Activated CD8-positive, alpha-beta T cell treated with anti-CD3 and anti-CD28 coated beads for 36 hours (primary cell): ENCODE data around the gene RASGRF2. TPM values are rescaled to one million over a fixed set of nuclear protein-coding genes. Genes with fewer than 3 reads are reported as not detected.

ENCODE experiments used
- ATAC-seq: fragments of 200-7000 bp; cut with Tn5 transposase; one replicate; pipeline ENCODE4 v1.10.0; 2021; ENCODE audit warnings: mild to moderate bottlenecking, moderate library complexity
- CTCF ChIA-PET: fragments of 350-600 bp; sonication (Branson Sonifier 250); formaldehyde crosslinking; loops from one replicate; lab custom pipeline; 2021; ENCODE audit warnings: antibody characterized with exemption; lab: Charles Lee
- POLR2A ChIA-PET: fragments of 350-600 bp; sonication (Branson Sonifier 250); formaldehyde crosslinking; loops from one replicate; lab custom pipeline; 2021; ENCODE audit warnings: antibody characterized with exemption; lab: Charles Lee
- DNase-seq: peaks from one replicate; pipeline ENCODE4 v3.0.0-alpha.2; 2020
- H3K27ac Mint-ChIP-seq: one replicate; pipeline ENCODE4 v1.8.0; 2021; ENCODE audit warnings: mild to moderate bottlenecking, mixed read lengths
- H3K27me3 Mint-ChIP-seq: one replicate; pipeline ENCODE4 v1.8.0; 2021; ENCODE audit warnings: mixed read lengths
- H3K36me3 Mint-ChIP-seq: one replicate; pipeline ENCODE4 v1.8.0; 2021; ENCODE audit warnings: low read depth, mixed read lengths
- H3K4me1 Mint-ChIP-seq: one replicate; pipeline ENCODE4 v1.8.0; 2021; ENCODE audit warnings: low read depth, mixed read lengths
- H3K4me3 Mint-ChIP-seq: one replicate; pipeline ENCODE4 v1.8.0; 2021; ENCODE audit warnings: mild to moderate bottlenecking, moderate library complexity, mixed read lengths
- H3K9me3 Mint-ChIP-seq: one replicate; pipeline ENCODE4 v1.8.0; 2021; ENCODE audit warnings: mixed read lengths
- intact Hi-C: fragments of 100-400 bp; cut with micrococcal nuclease; formaldehyde crosslinking; loops from one replicate; pipeline ENCODE4 v1.10.0; 2022
- total RNA-seq, 2 experiments: library from RNA; stranded (reverse); gene quantifications; one replicate each; pipeline ENCODE4 v1.2.3, GENCODE V29; 2021
- TF ChIP-seq, protein P1 (sequence below): fragments of 200-600 bp; IDR thresholded peaks from one replicate; pipeline ENCODE4 v1.8.0; 2022; ENCODE audit warnings: antibody characterized with exemption, mild to moderate bottlenecking

Gene RASGRF2
- total RNA-seq, 2 experiments from 2014 or later = 14.9 to 15.8 TPM

GRCh38 chr5:80976985-80977384 lies 16.8 kb downstream of the RASGRF2 start:
- peaks cover 61% of the 10 kb centered on the region for H3K4me1 Mint-ChIP-seq
- CTCF ChIA-PET = interaction anchor here (1.2 to 1.9 kb wide), 2 partner anchors 9 to 10 kb away, joined by 3 to 5 read pairs; no protein-coding TSS in a partner anchor
- intact Hi-C loops = no loop called here
- POLR2A ChIA-PET = no interaction called here
- TF ChIP-seq, protein P1, sequence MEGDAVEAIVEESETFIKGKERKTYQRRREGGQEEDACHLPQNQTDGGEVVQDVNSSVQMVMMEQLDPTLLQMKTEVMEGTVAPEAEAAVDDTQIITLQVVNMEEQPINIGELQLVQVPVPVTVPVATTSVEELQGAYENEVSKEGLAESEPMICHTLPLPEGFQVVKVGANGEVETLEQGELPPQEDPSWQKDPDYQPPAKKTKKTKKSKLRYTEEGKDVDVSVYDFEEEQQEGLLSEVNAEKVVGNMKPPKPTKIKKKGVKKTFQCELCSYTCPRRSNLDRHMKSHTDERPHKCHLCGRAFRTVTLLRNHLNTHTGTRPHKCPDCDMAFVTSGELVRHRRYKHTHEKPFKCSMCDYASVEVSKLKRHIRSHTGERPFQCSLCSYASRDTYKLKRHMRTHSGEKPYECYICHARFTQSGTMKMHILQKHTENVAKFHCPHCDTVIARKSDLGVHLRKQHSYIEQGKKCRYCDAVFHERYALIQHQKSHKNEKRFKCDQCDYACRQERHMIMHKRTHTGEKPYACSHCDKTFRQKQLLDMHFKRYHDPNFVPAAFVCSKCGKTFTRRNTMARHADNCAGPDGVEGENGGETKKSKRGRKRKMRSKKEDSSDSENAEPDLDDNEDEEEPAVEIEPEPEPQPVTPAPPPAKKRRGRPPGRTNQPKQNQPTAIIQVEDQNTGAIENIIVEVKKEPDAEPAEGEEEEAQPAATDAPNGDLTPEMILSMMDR = no peak
- no peaks in the 10 kb centered on the region for H3K27me3 Mint-ChIP-seq
- no peak for DNase-seq
- H3K36me3 Mint-ChIP-seq = peaks cover 5% of the 10 kb centered on the region
- H3K4me3 Mint-ChIP-seq = no peak overlapping the region
- ATAC-seq = no peak
- no peaks in the 10 kb centered on the region for H3K9me3 Mint-ChIP-seq
- H3K27ac Mint-ChIP-seq = no peak overlapping the region

GRCh38 chr5:80977764-80978163 lies 17.6 kb downstream of the RASGRF2 start:
- Mint-ChIP-seq H3K4me1 (peaks cover 61% of the 10 kb centered on the region), H3K9me3 (no peaks in the 10 kb centered on the region), H3K4me3 (no peak overlapping the region), H3K36me3 (peaks cover 5% of the 10 kb centered on the region), H3K27ac (no peak overlapping the region), H3K27me3 (no peaks in the 10 kb centered on the region)
- ChIA-PET CTCF (interaction anchor here (1.2 to 1.9 kb wide), 4 partner anchors 8 to 130 kb away, joined by 3 to 5 read pairs (median 4); no protein-coding TSS in a partner anchor), POLR2A (no interaction called here)
- TF ChIP-seq, protein P1 = no peak
- ATAC-seq (no peak), DNase-seq (no peak)
- intact Hi-C loops = no loop called here

DNA sequence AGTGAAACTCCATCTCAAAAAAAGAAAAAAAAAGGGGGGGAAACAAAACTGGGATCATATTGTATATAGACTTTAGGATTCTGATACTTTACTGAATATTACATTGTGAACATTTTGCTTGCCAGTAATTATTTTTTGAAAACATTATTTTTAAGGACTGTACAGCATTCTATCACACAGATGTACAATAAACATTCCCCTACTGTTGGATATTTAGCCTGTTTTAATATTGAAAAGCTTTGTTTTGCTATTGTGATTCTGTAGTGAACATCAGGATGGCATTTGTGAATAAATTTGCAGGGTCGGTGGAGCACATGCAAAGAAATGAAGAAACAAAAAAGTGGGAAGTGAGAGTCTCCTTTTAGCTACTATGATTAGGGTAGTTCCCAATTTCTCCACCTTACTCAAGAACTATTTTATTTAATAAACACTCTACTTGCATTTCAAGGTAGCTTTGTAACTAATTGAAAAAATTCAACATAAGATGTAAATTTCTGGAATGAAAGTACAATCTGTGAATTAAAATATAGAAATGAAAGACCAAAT lies 18.7 kb downstream of the RASGRF2 start:
- Mint-ChIP-seq H3K36me3 (peaks cover 5% of the 10 kb centered on the region), H3K4me1 (peaks cover 53% of the 10 kb centered on the region), H3K27me3 (no peaks in the 10 kb centered on the region), H3K4me3 (no peak overlapping the region), H3K9me3 (no peaks in the 10 kb centered on the region), H3K27ac (no peak overlapping the region)
- no peak for DNase-seq
- TF ChIP-seq, protein P1 = no peak
- CTCF ChIA-PET = interaction anchor here (1.1 to 1.9 kb wide), 5 partner anchors 8 to 182 kb away, joined by 3 to 5 read pairs (median 4); no protein-coding TSS in a partner anchor
- no peak for ATAC-seq
- POLR2A ChIA-PET = interaction anchor here (0.9 kb wide), 1 partner anchor 11 kb away, joined by 4 read pairs; no protein-coding TSS in a partner anchor
- intact Hi-C loops = no loop called here

GRCh38 chr5:80982093-80982492 lies 21.9 kb downstream of the RASGRF2 start:
- TF ChIP-seq, protein P1 = no peak
- H3K27ac Mint-ChIP-seq = peak overlapping the region; percentile 41
- H3K4me3 Mint-ChIP-seq = no peak overlapping the region
- H3K9me3 Mint-ChIP-seq = no peaks in the 10 kb centered on the region
- ATAC-seq (peak; percentile 43), DNase-seq (no peak)
- H3K36me3 Mint-ChIP-seq = peaks cover 2% of the 10 kb centered on the region
- peaks cover 52% of the 10 kb centered on the region for H3K4me1 Mint-ChIP-seq
- ChIA-PET CTCF (interaction anchor here (1.8 kb wide), 1 partner anchor 11 kb away, joined by 5 read pairs; no protein-coding TSS in a partner anchor), POLR2A (interaction anchor here (0.7 kb wide), 1 partner anchor 20 kb away, joined by 5 read pairs; no protein-coding TSS in a partner anchor)
- H3K27me3 Mint-ChIP-seq = no peaks in the 10 kb centered on the region
- intact Hi-C loops = no loop called here

- Mint-ChIP-seq H3K36me3 (peaks cover 2% of the 10 kb centered on the region), H3K27me3 (no peaks in the 10 kb centered on the region), H3K9me3 (no peaks in the 10 kb centered on the region), H3K27ac (peak overlapping the region; percentile 31), H3K4me3 (no peak overlapping the region), H3K4me1 (peaks cover 60% of the 10 kb centered on the region)
- CTCF ChIA-PET = interaction anchor here (0.8 to 2.8 kb wide), 2 partner anchors 8 to 122 kb away, joined by 3 to 9 read pairs; no protein-coding TSS in a partner anchor
- intact Hi-C loops = no loop called here
- TF ChIP-seq, protein P1 = no peak
- POLR2A ChIA-PET = no interaction called here
- no peak for DNase-seq
- ATAC-seq = no peak
These were observed 25.6 kb downstream of the RASGRF2 start for GRCh38 chr5:80985600-80986228.
